ENCODE results near the gene MTHFD1L.
"Not testable (repeated sequence)": the region's sequence is repeated elsewhere in the genome, so short reads cannot be mapped to it uniquely, and the experiment has no call there.

The MTHFD1L gene

DNA sequence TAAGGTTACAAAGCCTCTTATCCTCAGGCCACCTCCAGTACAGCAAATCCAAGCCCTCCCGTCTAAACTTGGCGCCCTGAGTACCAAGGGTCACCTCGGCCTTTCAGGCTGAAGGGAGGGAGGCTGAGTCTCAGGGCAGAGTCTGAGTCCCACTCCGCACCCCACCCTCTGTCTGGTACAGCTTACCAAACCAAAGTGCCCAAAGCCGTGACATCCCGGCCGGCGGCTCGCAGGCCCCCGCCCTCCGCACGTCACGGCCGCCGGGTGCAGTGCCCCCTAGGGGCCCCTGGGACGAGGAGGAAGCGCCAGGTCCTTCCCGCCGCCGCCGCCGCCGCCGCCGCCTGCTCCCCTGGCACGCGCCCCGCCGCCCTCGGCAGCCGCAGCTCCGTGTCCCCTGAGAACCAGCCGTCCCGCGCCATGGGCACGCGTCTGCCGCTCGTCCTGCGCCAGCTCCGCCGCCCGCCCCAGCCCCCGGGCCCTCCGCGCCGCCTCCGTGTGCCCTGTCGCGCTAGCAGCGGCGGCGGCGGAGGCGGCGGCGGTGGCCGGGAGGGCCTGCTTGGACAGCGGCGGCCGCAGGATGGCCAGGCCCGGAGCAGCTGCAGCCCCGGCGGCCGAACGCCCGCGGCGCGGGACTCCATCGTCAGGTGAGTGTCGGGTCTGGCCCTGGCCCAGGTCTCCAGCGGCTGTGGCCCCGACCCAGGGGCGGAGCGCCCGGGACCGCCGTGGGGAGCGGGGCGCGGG is at the start of gene MTHFD1L:
MTHFD1L (plus strand) TSS at position 297 of the 741 bp plus-strand sequence; CDS start at position 418, 121 bp downstream.
- peak; percentile 86 for DNase-seq

GRCh38 chr6:150816554-150816953 is 48.9 kb upstream of the MTHFD1L start:
- not testable (repeated sequence) for DNase-seq

DNA sequence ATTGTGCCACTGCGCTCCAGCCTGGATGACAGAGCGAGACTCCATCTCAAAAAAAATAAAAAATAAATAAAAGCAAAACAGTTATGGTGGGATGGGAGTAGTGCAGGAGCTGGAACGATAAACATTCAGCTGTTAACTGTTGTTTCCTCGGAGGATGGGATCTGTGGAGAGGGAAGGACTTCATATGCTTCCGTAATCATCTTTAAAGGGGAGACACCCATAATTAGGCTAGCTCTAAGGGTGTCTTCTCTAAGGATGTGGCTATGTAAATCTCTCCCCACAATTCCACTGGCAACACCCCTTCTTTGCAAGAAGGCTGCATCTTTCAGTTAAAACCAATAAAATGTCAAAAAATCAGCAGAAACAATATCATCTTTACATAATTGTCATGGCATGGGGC is 42.6 kb upstream of the MTHFD1L start:
- no peak for DNase-seq

DNA sequence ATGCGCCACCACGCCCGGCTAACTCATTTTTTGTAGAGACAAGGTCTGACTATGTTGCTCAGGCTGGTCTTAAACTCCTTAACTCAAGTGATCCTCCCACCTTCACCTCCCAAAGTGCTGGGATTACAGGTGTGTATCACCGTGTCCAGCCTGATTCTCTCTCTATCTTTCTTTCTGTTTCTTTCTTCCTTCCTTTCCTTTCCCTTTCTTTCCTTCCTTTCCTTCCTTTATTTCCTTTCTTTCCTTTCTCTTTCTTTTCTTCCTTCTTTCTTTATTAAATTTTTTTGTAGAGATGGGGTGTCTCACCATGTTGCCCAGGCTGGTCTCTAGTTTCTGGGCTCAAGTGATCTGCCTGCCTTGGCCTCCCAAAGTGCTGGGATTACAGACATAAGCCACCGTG is 38.7 kb upstream of the MTHFD1L start:
- no peak for DNase-seq

- DNase-seq: not testable (repeated sequence)
Measured at GRCh38 chr6:150828107-150828506, 37.4 kb upstream of the MTHFD1L start.

DNA sequence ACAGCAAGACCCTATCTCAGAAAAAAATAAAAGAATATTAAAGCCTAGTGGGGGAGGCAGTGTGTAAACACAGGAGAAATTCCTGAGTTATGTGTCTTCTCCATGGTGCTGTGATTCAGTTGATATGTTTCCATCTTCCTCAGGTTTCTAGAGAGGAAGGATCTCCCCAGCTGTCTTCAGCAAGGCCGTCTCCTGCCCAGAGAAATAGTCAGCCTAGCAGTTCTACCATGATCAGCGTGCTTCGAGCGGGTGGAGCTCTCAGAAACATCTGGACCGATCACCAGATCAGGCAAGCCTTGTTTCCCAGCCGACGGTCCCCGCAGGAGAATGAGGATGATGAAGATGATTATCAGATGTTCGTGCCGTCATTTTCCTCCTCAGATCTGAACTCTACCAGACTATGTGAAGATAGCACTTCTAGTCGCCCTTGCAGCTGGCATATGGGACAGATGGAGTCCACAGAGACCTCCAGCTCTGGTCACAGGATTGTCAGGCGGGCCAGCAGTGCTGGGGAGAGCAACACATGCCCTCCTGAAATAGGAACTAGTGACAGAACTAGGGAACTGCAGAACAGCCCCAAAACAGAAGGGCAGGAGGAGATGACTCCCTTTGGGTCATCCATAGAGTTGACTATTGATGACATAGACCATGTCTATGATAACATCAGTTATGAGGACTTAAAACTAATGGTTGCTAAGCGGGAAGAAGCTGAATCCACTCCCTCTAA is 34.9 kb upstream of the MTHFD1L start:
- DNase-seq: no peak

GRCh38 chr6:150831577-150831976 is 33.9 kb upstream of the MTHFD1L start:
- no peak for DNase-seq

DNA sequence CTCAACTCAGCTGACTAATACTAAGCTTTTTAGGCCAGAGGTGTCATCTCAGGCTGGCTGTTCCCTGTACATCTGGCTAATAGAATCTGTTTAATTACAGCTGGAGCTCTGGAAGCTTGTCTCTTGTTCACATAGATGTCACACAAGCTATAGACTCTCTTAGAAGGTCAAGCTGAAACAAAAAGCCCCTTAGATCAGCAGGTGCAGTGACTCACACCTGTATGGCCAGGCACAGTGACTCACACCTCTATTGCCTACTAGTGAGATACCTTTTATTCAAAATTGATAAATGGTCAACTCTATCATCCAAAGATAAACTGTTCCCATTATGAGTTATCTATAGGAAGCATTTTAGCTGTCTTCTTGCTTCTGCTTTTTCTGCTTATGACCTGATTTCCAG is 29.9 kb upstream of the MTHFD1L start:
- no peak for DNase-seq

- DNase-seq: no peak
Measured at GRCh38 chr6:150840185-150840584, 25.3 kb upstream of the MTHFD1L start.

DNA sequence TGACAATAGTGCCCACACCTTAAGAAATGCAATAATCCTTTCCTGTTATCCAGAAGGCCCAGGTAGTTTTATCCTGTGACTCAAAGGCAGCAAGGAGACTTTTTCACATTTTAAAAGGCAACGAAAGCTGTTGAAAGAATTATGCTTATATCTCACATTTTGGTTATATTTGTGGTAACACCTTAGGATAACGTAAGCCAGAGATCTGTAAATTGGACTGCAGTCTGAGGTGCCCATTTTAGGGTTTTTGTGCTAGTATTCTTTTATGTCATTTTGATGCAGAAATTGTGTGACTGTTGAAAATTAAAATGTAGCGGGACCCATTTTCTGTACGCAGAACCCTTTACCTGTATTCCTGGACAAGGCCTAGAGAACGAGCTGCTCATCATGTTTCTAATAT is 24.3 kb upstream of the MTHFD1L start:
- no peak for DNase-seq

DNA sequence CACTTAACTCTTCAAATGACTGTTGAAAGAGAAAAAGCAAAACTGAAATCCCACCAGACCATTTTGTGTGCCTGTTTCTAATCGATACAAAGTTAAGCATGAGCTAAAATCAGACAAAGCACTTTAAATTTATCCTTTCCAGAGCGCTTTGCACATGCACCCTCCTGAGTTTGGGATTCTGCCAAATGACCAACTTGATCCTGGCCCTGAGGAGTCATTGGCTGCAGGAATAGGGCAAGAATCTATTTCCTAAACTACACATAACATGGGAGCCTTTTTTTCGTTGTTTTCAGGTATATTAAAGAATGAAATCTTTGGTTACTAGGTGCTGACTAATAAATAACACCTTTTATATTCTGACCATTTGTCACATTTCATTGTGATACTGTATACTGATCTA is 23.8 kb upstream of the MTHFD1L start:
- DNase-seq: no peak

GRCh38 chr6:150844371-150844770 is 21.1 kb upstream of the MTHFD1L start:
- DNase-seq: no peak

GRCh38 chr6:150846641-150847040 is 18.9 kb upstream of the MTHFD1L start:
- DNase-seq: no peak

DNA sequence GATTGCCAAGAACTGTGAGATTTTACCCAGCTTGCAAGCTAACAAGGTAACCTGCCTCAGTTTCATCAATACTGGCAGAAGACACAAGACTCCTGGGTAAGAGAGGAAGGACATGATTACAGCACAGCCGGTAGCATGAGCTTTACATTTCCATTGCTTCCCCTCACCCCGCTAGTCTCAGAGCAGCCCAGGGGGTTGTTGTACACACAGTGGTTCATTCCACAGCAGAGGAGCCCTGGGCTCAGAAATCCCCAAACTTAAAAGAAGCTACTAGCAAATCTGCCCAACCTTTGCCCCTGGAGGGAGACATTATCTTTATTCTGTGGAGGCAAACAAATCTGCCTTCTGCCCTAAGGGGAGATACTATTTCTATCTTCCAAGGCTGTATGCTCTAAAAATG is 17.1 kb upstream of the MTHFD1L start:
- DNase-seq: no peak

GRCh38 chr6:150854392-150854791 is 11.1 kb upstream of the MTHFD1L start:
- not testable (repeated sequence) for DNase-seq

DNA sequence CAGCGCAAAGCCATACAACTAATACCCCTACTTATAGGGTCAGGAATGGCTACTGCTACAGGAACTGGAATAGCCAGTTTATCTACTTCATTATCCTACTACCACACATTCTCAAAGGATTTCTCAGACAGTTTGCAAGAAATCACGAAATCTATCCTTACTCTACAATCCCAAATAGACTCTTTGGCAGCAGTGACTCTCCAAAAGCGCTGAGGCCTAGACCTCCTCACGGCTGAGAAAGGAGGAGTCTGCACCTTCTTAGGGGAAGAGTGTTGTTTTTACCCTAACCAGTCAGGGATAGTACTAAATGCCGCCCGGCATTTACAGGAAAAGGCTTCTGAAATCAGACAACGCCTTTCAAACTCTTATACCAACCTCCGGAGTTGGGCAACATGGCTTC is 10.3 kb upstream of the MTHFD1L start:
- DNase-seq: not testable (repeated sequence)

GRCh38 chr6:150857062-150857944 is 8.2 kb upstream of the MTHFD1L start:
- DNase-seq: no peak

GRCh38 chr6:150857945-150858308 is 7.6 kb upstream of the MTHFD1L start:
- DNase-seq: no peak

DNA sequence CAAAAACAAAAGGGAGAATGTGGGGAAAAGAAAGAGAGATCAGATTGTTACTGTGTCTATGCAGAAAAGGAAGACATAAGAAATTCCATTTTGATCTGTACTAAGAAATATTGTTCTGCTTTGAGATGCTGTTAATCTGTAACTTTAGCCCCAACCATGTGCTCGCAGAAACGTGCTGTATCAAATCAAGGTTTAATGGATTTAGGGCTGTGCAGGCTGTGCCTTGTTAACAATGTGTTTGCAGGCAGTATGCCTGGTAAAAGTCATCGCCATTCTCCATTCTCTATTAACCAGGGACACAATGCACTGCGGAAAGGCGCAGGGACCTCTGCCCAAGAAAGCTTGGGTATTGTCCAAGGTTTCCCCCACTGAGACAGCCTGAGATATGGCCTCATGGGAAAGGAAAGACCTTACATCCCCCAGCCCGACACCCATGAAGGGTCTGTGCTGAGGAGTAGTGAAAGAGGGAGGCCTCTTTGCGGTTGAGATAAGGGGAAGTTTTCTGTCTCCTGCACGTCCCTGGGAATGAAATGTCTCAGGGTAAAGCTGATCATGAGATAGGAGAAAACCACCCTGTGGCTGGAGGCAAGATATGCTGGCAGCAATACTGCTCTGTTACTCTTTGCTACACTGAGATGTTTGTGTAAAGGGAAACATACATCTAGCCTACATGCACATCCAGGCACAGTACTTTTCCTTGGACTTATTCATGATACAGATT is 3.9 kb upstream of the MTHFD1L start:
- peak; percentile 23 for DNase-seq

DNA sequence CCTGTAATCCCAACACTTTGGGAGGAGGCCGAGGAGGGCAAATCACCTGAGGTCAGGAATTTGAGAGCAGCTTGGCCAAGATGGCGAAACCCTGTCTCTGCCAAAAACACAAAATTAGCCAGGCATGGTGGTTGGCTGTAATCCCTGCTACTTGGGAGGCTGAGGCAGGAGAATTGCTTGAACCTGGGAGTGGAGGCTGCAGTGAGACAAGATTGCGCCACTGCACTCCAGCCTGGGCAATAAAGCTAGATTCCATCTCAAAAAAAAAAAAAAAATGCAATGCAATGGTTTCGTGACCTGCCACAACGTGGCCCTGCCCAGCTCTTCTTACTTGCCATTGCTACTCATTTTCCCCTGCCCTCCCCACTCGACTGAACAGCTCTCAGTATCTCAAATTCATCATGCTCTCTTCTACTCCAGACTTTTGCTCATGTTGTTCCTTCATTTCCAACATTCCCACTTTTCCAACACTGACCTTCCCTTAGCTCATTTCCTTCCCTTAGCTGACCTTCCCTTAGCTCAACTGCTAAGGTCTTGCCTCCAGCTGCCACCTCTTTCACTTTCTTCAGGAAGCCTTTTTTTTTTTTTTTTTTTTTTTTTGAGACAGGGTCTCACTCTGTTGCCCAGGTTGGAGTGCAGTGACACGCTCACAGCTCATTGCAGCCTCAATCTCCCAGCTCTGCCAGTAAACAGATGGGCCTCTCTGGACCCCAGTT is 2.1 kb upstream of the MTHFD1L start:
- DNase-seq: no peak

- no peak for DNase-seq
Measured at GRCh38 chr6:150865043-150865405, 478 bp upstream of the MTHFD1L start.

All from suppressor macrophage treated with lipopolysaccharide for 4 hours (primary cell).